HepG2 (cell line): ENCODE measurements around the gene SIGLEC10. TPM values are rescaled to one million over a fixed set of nuclear protein-coding genes. Genes with fewer than 3 reads are reported as not detected.
A peak's percentile ranks its signal among the peaks of the same experiment; 100 is the strongest.

Experiments used
- ARHGAP35 ChIP-seq: sonication (generic); formaldehyde crosslinking; IDR thresholded peaks from 2 replicates; pipeline ENCODE4 v1.9.0; 2022; ENCODE audit warnings: mild to moderate bottlenecking, inconsistent platforms, moderate library complexity, missing genetic modification reagents, borderline replicate concordance
- ELF1 ChIP-seq: sonication (generic); formaldehyde crosslinking; IDR thresholded peaks from 2 replicates; pipeline ENCODE4 v1.4.0; 2020; ENCODE audit warnings: missing genetic modification reagents
- GABPA ChIP-seq, 2 experiments: IDR thresholded peaks; 2 replicates each; pipeline ENCODE4 v1.6.1; 2011 to 2016; ENCODE audit warnings: low read depth in 2 of 2, low read length in 1 of 2, missing biosample characterization in 1 of 2, missing genetic modification characterization in 1 of 2
- HDAC1 ChIP-seq: sonication (generic); formaldehyde crosslinking; IDR thresholded peaks from 2 replicates; pipeline ENCODE4 v1.5.1; 2020; ENCODE audit warnings: mild to moderate bottlenecking, missing genetic modification reagents
- MIER2 ChIP-seq: IDR thresholded peaks from 2 replicates; pipeline ENCODE4 v1.6.1; 2016; ENCODE audit warnings: missing biosample characterization, missing genetic modification reagents
- NFYC ChIP-seq: IDR thresholded peaks from 2 replicates; pipeline ENCODE4 v1.6.1; 2016; ENCODE audit warnings: missing genetic modification reagents, missing compliant biosample characterization
- POGZ ChIP-seq: sonication (generic); formaldehyde crosslinking; IDR thresholded peaks from 2 replicates; pipeline ENCODE4 v1.4.0; 2020; ENCODE audit warnings: mild to moderate bottlenecking, missing genetic modification reagents
- SPEN ChIP-seq: sonication (generic); formaldehyde crosslinking; IDR thresholded peaks from 2 replicates; pipeline ENCODE4 v1.5.1; 2020; ENCODE audit warnings: low read depth, mild to moderate bottlenecking, missing genetic modification reagents
- SRF ChIP-seq: IDR thresholded peaks from 2 replicates; pipeline ENCODE4 v1.6.1; 2011; ENCODE audit warnings: mild to moderate bottlenecking, low read depth, low read length, moderate library complexity
- YEATS4 ChIP-seq: sonication (generic); formaldehyde crosslinking; IDR thresholded peaks from 2 replicates; pipeline ENCODE4 v1.4.0; 2020; ENCODE audit warnings: missing genetic modification reagents, borderline replicate concordance
- ZBTB20 ChIP-seq: sonication (generic); formaldehyde crosslinking; IDR thresholded peaks from 2 replicates; pipeline ENCODE4 v1.8.1; 2023; ENCODE audit warnings: missing genetic modification reagents, low read depth, mild to moderate bottlenecking, borderline replicate concordance
- ZNF10 ChIP-seq: sonication (generic); formaldehyde crosslinking; IDR thresholded peaks from 2 replicates; pipeline ENCODE4 v1.4.0; 2020; ENCODE audit warnings: mild to moderate bottlenecking, low read depth, missing genetic modification reagents, borderline replicate concordance
- ZNF232 ChIP-seq: sonication (generic); formaldehyde crosslinking; IDR thresholded peaks from 2 replicates; pipeline ENCODE4 v1.4.0; 2020; ENCODE audit warnings: missing genetic modification reagents, borderline replicate concordance
- ZNF235 ChIP-seq: sonication (generic); formaldehyde crosslinking; IDR thresholded peaks from 2 replicates; pipeline ENCODE4 v1.8.1; 2023; ENCODE audit warnings: mild to moderate bottlenecking, missing genetic modification reagents, borderline replicate concordance
- ZNF562 ChIP-seq: sonication (generic); formaldehyde crosslinking; IDR thresholded peaks from 2 replicates; pipeline ENCODE4 v1.8.0; 2022; ENCODE audit warnings: missing genetic modification reagents, borderline replicate concordance
- polyA plus RNA-seq, 8 experiments: library from polyadenylated mRNA; depleted of rRNA in 3 of 8; stranded (reverse) in 7 of 8; unstranded in 1 of 8; fragments of >200 nt; fragmentation: Illumina TruSeq in 4 of 8; extraction: Trizol in 4 of 8; gene quantifications; 2 replicates each; pipeline versions ENCODE4 v1.2.1 to v1.2.3, GENCODE V29; 2011 to 2016; ENCODE audit warnings: low read depth in 4 of 8, missing spikeins in 1 of 8, mixed read lengths in 1 of 8; ENCODE audit not compliant: insufficient read depth in 1 of 8
- total RNA-seq, 5 experiments: library from RNA; depleted of rRNA; stranded (reverse); fragments of >200 nt; fragmentation: Illumina TruSeq; extraction: Trizol; gene quantifications; 2 replicates each; pipeline ENCODE4 v1.2.3, GENCODE V29; 2016; ENCODE audit warnings: low read depth in 1 of 5
- TF ChIP-seq, protein P1 (sequence below): sonication (generic); formaldehyde crosslinking; IDR thresholded peaks from 2 replicates; pipeline ENCODE4 v1.8.0; 2022; ENCODE audit warnings: missing genetic modification reagents, mild to moderate bottlenecking, borderline replicate concordance
- TF ChIP-seq, protein P2 (sequence below): sonication (generic); formaldehyde crosslinking; IDR thresholded peaks from 2 replicates; pipeline ENCODE4 v1.8.1; 2022; ENCODE audit warnings: mild to moderate bottlenecking, missing genetic modification reagents
- TF ChIP-seq, protein P3 (sequence below): sonication (generic); formaldehyde crosslinking; IDR thresholded peaks from 2 replicates; pipeline ENCODE4 v1.4.0; 2020; ENCODE audit warnings: missing genetic modification reagents
- TF ChIP-seq, protein P4 (sequence below): sonication (generic); formaldehyde crosslinking; IDR thresholded peaks from 2 replicates; pipeline ENCODE4 v1.5.1; 2020; ENCODE audit warnings: mild to moderate bottlenecking, missing genetic modification reagents, moderate library complexity

Gene SIGLEC10
- total and polyA plus RNA-seq, 2 of the 13 experiments (the other 11 are each of a cell fraction or from before 2014, with no cell fraction given), result not detected

DNA sequence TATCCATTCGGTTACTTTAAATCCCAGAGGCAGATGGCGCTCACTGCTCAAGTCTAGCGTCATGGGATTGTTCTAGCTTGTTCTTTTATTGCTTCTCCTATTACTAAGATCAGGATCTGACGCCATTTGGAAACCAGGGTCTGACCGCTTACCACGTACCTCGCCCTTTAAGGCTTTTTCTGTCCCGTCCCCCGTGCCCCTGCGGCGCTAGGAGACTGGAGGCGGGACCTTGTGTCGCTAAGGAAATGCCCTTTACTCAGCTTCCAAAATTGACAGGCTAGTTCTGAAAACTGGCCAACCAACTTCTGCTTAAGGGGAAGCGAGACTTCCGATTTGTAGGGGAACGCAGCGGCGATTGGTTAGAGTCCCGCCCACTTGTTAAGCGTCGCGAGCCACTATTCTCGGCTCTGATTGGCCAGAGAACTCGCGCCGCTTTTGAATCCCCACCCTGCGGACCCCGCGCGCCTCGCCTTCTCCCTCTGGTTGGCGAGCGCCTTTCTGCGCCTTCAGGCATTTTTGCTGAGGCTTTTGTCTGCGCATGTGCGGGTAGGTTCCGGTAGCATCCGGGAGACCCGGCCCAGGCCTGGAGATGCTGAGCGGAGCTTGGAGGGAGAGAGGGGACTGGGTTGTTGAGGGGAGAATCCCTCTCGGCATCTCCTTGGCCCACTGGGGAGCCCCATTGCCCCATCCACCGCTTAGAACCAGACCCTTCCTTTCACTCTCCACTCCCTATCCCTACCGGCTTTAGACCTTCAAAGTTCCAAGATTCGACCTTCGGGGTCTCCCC lies 23.2 kb downstream of the SIGLEC10 start (continued):
- TF ChIP-seq ARHGAP35 (CRISPR knock-in tag) (0 out of 2 replicates have a peak, but pooled peaks have one; percentile 39), SPEN (CRISPR knock-in tag) (peak; percentile 66), ELF1 (CRISPR knock-in tag) (peak; percentile 87), YEATS4 (CRISPR knock-in tag) (peak; percentile 66; the same call in 1 of the 2 replicates), ZNF562 (CRISPR knock-in tag) (peak; percentile 95), ZNF10 (CRISPR knock-in tag) (no peak), NFYC (CRISPR knock-in tag) (peak; percentile 97), HDAC1 (CRISPR knock-in tag) (peak; percentile 65; the same call in 1 of the 2 replicates), ZBTB20 (CRISPR knock-in tag) (no peak), ZNF232 (CRISPR knock-in tag) (peak; percentile 16; the same call in 1 of the 2 replicates), POGZ (CRISPR knock-in tag) (peak; percentile 48; the same call in 1 of the 2 replicates), SRF (peak; percentile 53; the same call in 1 of the 2 replicates), MIER2 (CRISPR knock-in tag) (no peak), ZNF235 (CRISPR knock-in tag) (peak; percentile 67; the same call in 1 of the 2 replicates), GABPA (IDR thresholded peaks at IDR 0.05; ENCODE audit: low read depth, low read length) (peak; percentile 51), GABPA (CRISPR knock-in tag; IDR thresholded peaks at IDR 0.05; ENCODE audit: low read depth) (peak; percentile 92)
- TF ChIP-seq, protein P1, sequence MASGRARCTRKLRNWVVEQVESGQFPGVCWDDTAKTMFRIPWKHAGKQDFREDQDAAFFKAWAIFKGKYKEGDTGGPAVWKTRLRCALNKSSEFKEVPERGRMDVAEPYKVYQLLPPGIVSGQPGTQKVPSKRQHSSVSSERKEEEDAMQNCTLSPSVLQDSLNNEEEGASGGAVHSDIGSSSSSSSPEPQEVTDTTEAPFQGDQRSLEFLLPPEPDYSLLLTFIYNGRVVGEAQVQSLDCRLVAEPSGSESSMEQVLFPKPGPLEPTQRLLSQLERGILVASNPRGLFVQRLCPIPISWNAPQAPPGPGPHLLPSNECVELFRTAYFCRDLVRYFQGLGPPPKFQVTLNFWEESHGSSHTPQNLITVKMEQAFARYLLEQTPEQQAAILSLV, result peak; percentile 55; the same call in 1 of the 2 replicates
- TF ChIP-seq, protein P2, sequence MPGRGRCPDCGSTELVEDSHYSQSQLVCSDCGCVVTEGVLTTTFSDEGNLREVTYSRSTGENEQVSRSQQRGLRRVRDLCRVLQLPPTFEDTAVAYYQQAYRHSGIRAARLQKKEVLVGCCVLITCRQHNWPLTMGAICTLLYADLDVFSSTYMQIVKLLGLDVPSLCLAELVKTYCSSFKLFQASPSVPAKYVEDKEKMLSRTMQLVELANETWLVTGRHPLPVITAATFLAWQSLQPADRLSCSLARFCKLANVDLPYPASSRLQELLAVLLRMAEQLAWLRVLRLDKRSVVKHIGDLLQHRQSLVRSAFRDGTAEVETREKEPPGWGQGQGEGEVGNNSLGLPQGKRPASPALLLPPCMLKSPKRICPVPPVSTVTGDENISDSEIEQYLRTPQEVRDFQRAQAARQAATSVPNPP (CRISPR knock-in tag), result peak; percentile 83
- TF ChIP-seq, protein P3, sequence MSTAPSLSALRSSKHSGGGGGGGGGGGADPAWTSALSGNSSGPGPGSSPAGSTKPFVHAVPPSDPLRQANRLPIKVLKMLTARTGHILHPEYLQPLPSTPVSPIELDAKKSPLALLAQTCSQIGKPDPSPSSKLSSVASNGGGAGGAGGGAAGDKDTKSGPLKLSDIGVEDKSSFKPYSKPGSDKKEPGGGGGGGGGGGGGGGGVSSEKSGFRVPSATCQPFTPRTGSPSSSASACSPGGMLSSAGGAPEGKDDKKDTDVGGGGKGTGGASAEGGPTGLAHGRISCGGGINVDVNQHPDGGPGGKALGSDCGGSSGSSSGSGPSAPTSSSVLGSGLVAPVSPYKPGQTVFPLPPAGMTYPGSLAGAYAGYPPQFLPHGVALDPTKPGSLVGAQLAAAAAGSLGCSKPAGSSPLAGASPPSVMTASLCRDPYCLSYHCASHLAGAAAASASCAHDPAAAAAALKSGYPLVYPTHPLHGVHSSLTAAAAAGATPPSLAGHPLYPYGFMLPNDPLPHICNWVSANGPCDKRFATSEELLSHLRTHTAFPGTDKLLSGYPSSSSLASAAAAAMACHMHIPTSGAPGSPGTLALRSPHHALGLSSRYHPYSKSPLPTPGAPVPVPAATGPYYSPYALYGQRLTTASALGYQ (CRISPR knock-in tag), result no peak
- TF ChIP-seq, protein P4, sequence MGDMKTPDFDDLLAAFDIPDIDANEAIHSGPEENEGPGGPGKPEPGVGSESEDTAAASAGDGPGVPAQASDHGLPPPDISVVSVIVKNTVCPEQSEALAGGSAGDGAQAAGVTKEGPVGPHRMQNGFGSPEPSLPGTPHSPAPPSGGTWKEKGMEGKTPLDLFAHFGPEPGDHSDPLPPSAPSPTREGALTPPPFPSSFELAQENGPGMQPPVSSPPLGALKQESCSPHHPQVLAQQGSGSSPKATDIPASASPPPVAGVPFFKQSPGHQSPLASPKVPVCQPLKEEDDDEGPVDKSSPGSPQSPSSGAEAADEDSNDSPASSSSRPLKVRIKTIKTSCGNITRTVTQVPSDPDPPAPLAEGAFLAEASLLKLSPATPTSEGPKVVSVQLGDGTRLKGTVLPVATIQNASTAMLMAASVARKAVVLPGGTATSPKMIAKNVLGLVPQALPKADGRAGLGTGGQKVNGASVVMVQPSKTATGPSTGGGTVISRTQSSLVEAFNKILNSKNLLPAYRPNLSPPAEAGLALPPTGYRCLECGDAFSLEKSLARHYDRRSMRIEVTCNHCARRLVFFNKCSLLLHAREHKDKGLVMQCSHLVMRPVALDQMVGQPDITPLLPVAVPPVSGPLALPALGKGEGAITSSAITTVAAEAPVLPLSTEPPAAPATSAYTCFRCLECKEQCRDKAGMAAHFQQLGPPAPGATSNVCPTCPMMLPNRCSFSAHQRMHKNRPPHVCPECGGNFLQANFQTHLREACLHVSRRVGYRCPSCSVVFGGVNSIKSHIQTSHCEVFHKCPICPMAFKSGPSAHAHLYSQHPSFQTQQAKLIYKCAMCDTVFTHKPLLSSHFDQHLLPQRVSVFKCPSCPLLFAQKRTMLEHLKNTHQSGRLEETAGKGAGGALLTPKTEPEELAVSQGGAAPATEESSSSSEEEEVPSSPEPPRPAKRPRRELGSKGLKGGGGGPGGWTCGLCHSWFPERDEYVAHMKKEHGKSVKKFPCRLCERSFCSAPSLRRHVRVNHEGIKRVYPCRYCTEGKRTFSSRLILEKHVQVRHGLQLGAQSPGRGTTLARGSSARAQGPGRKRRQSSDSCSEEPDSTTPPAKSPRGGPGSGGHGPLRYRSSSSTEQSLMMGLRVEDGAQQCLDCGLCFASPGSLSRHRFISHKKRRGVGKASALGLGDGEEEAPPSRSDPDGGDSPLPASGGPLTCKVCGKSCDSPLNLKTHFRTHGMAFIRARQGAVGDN, result peak; percentile 92
